Adrenal gland (tissue), 5 donors: ENCODE measurements around the gene CXCL5.

Experiments
- POLR2A ChIP-seq, 2 donors: fragments of 450-650 bp; IDR thresholded peaks; one replicate each; pipeline ENCODE4 v1.6.1; 2017; ENCODE audit warnings: antibody characterized with exemption in 2 of 2, mild to moderate bottlenecking in 2 of 2, moderate library complexity in 1 of 2
- TF ChIP-seq, protein P1 (sequence below), 6 experiments: fragments of 450-650 bp in 4 of 6; fragments of 200-600 bp in 2 of 6; sonication (generic) in 1 of 6; IDR thresholded peaks; 1 replicate in 5 of 6; 2 replicates in 1 of 6; pipeline versions ENCODE4 v1.5.1 to v1.8.0; 2016 to 2021; ENCODE audit warnings: antibody characterized with exemption in 6 of 6, mild to moderate bottlenecking in 2 of 6, moderate library complexity in 1 of 6
- donor health status: DM: no; HTN: no; CAD: no.

DNA sequence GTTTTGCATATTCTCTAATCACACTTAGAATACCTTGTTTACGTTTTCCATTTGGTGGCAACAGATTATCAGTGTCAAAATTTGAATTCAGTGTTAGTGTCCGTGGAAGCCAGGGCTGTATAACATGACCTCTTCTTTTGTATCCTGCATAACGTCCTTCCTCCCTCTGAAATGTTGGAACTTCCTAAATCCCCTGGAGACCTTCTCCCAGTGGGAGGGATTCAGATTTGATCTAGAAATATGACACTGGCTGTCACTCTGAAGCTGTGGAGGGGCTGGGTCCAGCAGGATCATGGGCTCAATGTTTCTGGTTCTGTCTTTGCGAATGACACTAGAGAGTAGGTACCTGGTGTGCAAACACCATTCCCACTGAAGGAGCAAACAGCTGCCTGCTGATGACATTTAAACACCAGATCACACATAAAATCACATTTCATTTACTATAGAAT, 40.9 kb upstream of the CXCL5 start:
- TF ChIP-seq, protein P1, sequence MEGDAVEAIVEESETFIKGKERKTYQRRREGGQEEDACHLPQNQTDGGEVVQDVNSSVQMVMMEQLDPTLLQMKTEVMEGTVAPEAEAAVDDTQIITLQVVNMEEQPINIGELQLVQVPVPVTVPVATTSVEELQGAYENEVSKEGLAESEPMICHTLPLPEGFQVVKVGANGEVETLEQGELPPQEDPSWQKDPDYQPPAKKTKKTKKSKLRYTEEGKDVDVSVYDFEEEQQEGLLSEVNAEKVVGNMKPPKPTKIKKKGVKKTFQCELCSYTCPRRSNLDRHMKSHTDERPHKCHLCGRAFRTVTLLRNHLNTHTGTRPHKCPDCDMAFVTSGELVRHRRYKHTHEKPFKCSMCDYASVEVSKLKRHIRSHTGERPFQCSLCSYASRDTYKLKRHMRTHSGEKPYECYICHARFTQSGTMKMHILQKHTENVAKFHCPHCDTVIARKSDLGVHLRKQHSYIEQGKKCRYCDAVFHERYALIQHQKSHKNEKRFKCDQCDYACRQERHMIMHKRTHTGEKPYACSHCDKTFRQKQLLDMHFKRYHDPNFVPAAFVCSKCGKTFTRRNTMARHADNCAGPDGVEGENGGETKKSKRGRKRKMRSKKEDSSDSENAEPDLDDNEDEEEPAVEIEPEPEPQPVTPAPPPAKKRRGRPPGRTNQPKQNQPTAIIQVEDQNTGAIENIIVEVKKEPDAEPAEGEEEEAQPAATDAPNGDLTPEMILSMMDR (IDR thresholded peaks at IDR 0.05) = no peak
- no peak for TF ChIP-seq POLR2A (IDR thresholded peaks at IDR 0.05)
